Breast epithelium (tissue), 3 donors: ENCODE measurements around the gene CAV2.

ENCODE experiments used
- CTCF ChIP-seq, 3 donors: fragments of 450-650 bp; IDR thresholded peaks; one replicate each; pipeline ENCODE4 v1.5.1; 2016 to 2017; ENCODE audit warnings: antibody characterized with exemption in 3 of 3, mild to moderate bottlenecking in 3 of 3, moderate library complexity in 3 of 3
- POLR2A ChIP-seq: fragments of 450-650 bp; IDR thresholded peaks from one replicate; pipeline ENCODE4 v1.6.1; 2016; ENCODE audit warnings: antibody characterized with exemption, mild to moderate bottlenecking, moderate library complexity

- TF ChIP-seq CTCF (IDR thresholded peaks at IDR 0.05) (no peak), POLR2A (no peak)
Observed at GRCh38 chr7:116521046-116521664, 21.6 kb downstream of the CAV2 start.
